IMR-90 (cell line): Measurements from ENCODE around the gene AGMO. TPM values are rescaled to one million over a fixed set of nuclear protein-coding genes. Genes with fewer than 3 reads are reported as not detected.

Source experiments
- ATAC-seq: fragments of 200-7000 bp; cut with Tn5 transposase; 2 replicates; pipeline ENCODE4 v1.9.1; 2020; ENCODE audit warnings: low read depth, mild to moderate bottlenecking, moderate library complexity
- BruUV-seq: library from RNA; stranded (reverse); fragments of 400-500 nt; replicated peaks from 2 replicates; lab custom pipeline; 2021; lab: Mats Ljungman, UMichigan
- CTCF ChIA-PET: fragments of 300-600 bp; formaldehyde crosslinking; extraction: SDS; loops from one replicate; lab custom pipeline; 2021; ENCODE audit warnings: antibody characterized with exemption; lab: Yijun Ruan, JAX
- POLR2A ChIA-PET: fragments of 300-600 bp; sonication (Branson Sonifier 250); formaldehyde crosslinking; loops from one replicate; lab custom pipeline; 2022; ENCODE audit warnings: antibody characterized with exemption; ENCODE audit not compliant: unreplicated experiment; lab: Charles Lee
- DNase-seq: peaks from one replicate; pipeline ENCODE4 v3.0.0; 2013
- H2AFZ ChIP-seq: replicated peaks from 2 replicates; pipeline ENCODE3; 2013; ENCODE audit warnings: low read length, mild to moderate bottlenecking; ENCODE audit not compliant: poor library complexity
- H2AK5ac ChIP-seq: 2 replicates; pipeline ENCODE4 v1.6.1; 2013; ENCODE audit warnings: low read depth, low read length, inconsistent platforms
- H2AK9ac ChIP-seq: replicated peaks from 2 replicates; pipeline ENCODE3; 2013; ENCODE audit warnings: mild to moderate bottlenecking, low read depth, low read length, moderate library complexity; ENCODE audit not compliant: poor library complexity
- H2BK120ac ChIP-seq: 2 replicates; pipeline ENCODE4 v1.6.1; 2013; ENCODE audit warnings: low read depth, low read length, inconsistent platforms
- H2BK15ac ChIP-seq: 3 replicates; pipeline ENCODE4 v1.6.1; 2013; ENCODE audit warnings: low read depth, low read length, inconsistent platforms
- H2BK20ac ChIP-seq: 2 replicates; pipeline ENCODE4 v1.6.1; 2013; ENCODE audit warnings: low read depth, mild to moderate bottlenecking, inconsistent platforms, low read length, moderate library complexity
- H2BK5ac ChIP-seq: 2 replicates; pipeline ENCODE4 v1.6.1; 2013; ENCODE audit warnings: mild to moderate bottlenecking, low read depth, low read length, inconsistent platforms; ENCODE audit not compliant: poor library complexity, severe bottlenecking
- H3K14ac ChIP-seq: replicated peaks from 2 replicates; pipeline ENCODE4 v1.6.1; 2013; ENCODE audit warnings: low read depth, low read length, inconsistent platforms
- H3K18ac ChIP-seq: 2 replicates; pipeline ENCODE4 v1.6.1; 2013; ENCODE audit warnings: low read depth, low read length, control low read depth
- H3K23ac ChIP-seq: 2 replicates; pipeline ENCODE4 v1.6.1; 2013; ENCODE audit warnings: low read depth, low read length, inconsistent platforms
- H3K27ac ChIP-seq: 2 replicates; pipeline ENCODE4 v1.5.1; 2013; ENCODE audit warnings: mild to moderate bottlenecking, control low read depth, low read length; ENCODE audit not compliant: insufficient read depth
- H3K27me3 ChIP-seq: 2 replicates; pipeline ENCODE4 v1.6.1; 2013; ENCODE audit warnings: low read length; ENCODE audit not compliant: control insufficient read depth, insufficient read depth
- H3K36me3 ChIP-seq: 2 replicates; pipeline ENCODE4 v1.6.1; 2013; ENCODE audit warnings: low read length, mixed read lengths; ENCODE audit not compliant: control insufficient read depth, insufficient read depth
- H3K4ac ChIP-seq: 2 replicates; pipeline ENCODE4 v1.6.1; 2013; ENCODE audit warnings: low read depth, low read length, inconsistent platforms
- H3K4me1 ChIP-seq: 2 replicates; pipeline ENCODE4 v1.6.1; 2013; ENCODE audit warnings: low read length, mixed read lengths; ENCODE audit not compliant: control insufficient read depth, insufficient read depth
- H3K4me2 ChIP-seq: 2 replicates; pipeline ENCODE4 v1.6.1; 2013; ENCODE audit warnings: low read depth, mild to moderate bottlenecking, control low read depth, low read length, moderate library complexity
- H3K4me3 ChIP-seq: 2 replicates; pipeline ENCODE4 v1.5.1; 2013; ENCODE audit warnings: low read depth, mild to moderate bottlenecking, control low read depth, low read length, moderate library complexity; ENCODE audit not compliant: insufficient read depth
- H3K56ac ChIP-seq: 2 replicates; pipeline ENCODE4 v1.6.1; 2013; ENCODE audit warnings: low read length, inconsistent platforms; ENCODE audit not compliant: insufficient read depth; ENCODE audit errors: extremely low read depth
- H3K79me1 ChIP-seq, 2 experiments: 2 replicates each; pipeline ENCODE4 v1.6.1; 2013; ENCODE audit warnings: low read length in 2 of 2, inconsistent platforms in 1 of 2, low read depth in 1 of 2
- H3K9ac ChIP-seq: 2 replicates; pipeline ENCODE4 v1.6.1; 2013; ENCODE audit warnings: low read depth, low read length, control low read depth
- H3K9me1 ChIP-seq: 2 replicates; pipeline ENCODE4 v1.6.1; 2013; ENCODE audit warnings: low read length, inconsistent platforms; ENCODE audit not compliant: insufficient read depth
- H3K9me3 ChIP-seq: 2 replicates; pipeline ENCODE4 v1.6.1; 2013; ENCODE audit warnings: low read length; ENCODE audit not compliant: control insufficient read depth, insufficient read depth
- H4K20me1 ChIP-seq: 2 replicates; pipeline ENCODE4 v1.6.1; 2013; ENCODE audit warnings: low read length, inconsistent platforms; ENCODE audit not compliant: insufficient read depth
- H4K5ac ChIP-seq: 2 replicates; pipeline ENCODE4 v1.6.1; 2013; ENCODE audit warnings: mild to moderate bottlenecking, low read depth, low read length, control low read depth
- H4K8ac ChIP-seq, 2 experiments: 2 replicates each; pipeline ENCODE4 v1.6.1; 2013; ENCODE audit warnings: low read depth in 2 of 2, low read length in 2 of 2, control low read depth in 1 of 2, inconsistent platforms in 1 of 2
- H4K91ac ChIP-seq: 2 replicates; pipeline ENCODE4 v1.6.1; 2013; ENCODE audit warnings: low read depth, low read length, inconsistent platforms; ENCODE audit not compliant: insufficient read depth
- BHLHE40 ChIP-seq: fragments of 150-350 bp; IDR thresholded peaks from 2 replicates; pipeline ENCODE4 v1.6.1; 2016; ENCODE audit warnings: mild to moderate bottlenecking, low read depth, low read length
- CEBPB ChIP-seq: IDR thresholded peaks from 2 replicates; pipeline ENCODE4 v1.6.1; 2012; ENCODE audit warnings: low read depth, low read length, improper control_type of control experiment
- MXI1 ChIP-seq: IDR thresholded peaks from 2 replicates; pipeline ENCODE4 v1.6.1; 2012; ENCODE audit warnings: low read depth, mild to moderate bottlenecking, low read length, moderate library complexity, borderline replicate concordance
- USF2 ChIP-seq: fragments of 150-350 bp; IDR thresholded peaks from 2 replicates; pipeline ENCODE4 v1.6.1; 2017; ENCODE audit warnings: mild to moderate bottlenecking, antibody characterized with exemption, low read length, low read depth
- WGBS, 2 experiments: methylation state at CpG; one replicate each; pipeline versions ENCODE4 v1.1.5 to v1.1.7; 2013; ENCODE audit warnings: missing lambda C conversion rate in 2 of 2; ENCODE audit not compliant: insufficient read length in 1 of 2; ENCODE audit errors: extremely low coverage in 2 of 2; 5-methylcytosine and 5-hydroxymethylcytosine counted together
- dilution Hi-C: fragments of 300-500 bp; cut with HindIII; formaldehyde crosslinking; loops from one replicate; pipeline ENCODE4 v1.14.3; 2018; ENCODE audit warnings: low sequenced_read_pairs; ENCODE audit not compliant: unreplicated experiment
- in situ Hi-C: fragments of 300-500 bp; cut with MboI; formaldehyde crosslinking; loops from 3 replicates; pipeline ENCODE4 v1.14.3; 2019; ENCODE audit warnings: low sequenced_read_pairs, inconsistent platforms, mixed read lengths
- intact Hi-C: fragments of 100-400 bp; cut with micrococcal nuclease; formaldehyde crosslinking; loops from 2 replicates; pipeline ENCODE4 v1.10.0; 2022
- polyA plus RNA-seq, 3 experiments: library from polyadenylated mRNA; depleted of rRNA; stranded (reverse); fragments of >200 nt; gene quantifications; 2 replicates each; pipeline ENCODE4 v1.2.3, GENCODE V29; 2012; ENCODE audit warnings: low replicate concordance in 1 of 3
- total RNA-seq: library from RNA; depleted of rRNA; stranded (reverse); fragments of >200 nt; gene quantifications from 2 replicates; pipeline ENCODE4 v1.2.3, GENCODE V29; 2012
- TF ChIP-seq, protein P1 (sequence below): conservative IDR thresholded peaks from 2 replicates; pipeline ENCODE4 v1.5.1; 2012; ENCODE audit warnings: mild to moderate bottlenecking, low read depth, low read length, improper control_type of control experiment

The AGMO gene
- total and polyA plus RNA-seq, 2 of the 4 experiments (the other 2 are of a cell fraction): not detected

GRCh38 chr7:15327001-15327400 lies 234.8 kb downstream of the AGMO start:
- POLR2A ChIA-PET: no interaction called here
- no peak overlapping the region for H3K14ac ChIP-seq
- H3K36me3 ChIP-seq: no peaks in the 10 kb centered on the region
- no peak overlapping the region for H3K56ac ChIP-seq
- DNase-seq (no peak), ATAC-seq (no peak)
- no peak overlapping the region for H3K18ac ChIP-seq
- CTCF ChIA-PET: interaction anchor here (0.9 to 1.7 kb wide), 3 partner anchors 12 to 741 kb away, joined by 3 to 7 read pairs (median 3); no protein-coding TSS in a partner anchor
- H2AFZ ChIP-seq: no peak overlapping the region
- no peak overlapping the region for H3K27ac ChIP-seq
- H3K9ac ChIP-seq: no peak overlapping the region
- no peak overlapping the region for H4K5ac ChIP-seq
- H3K27me3 ChIP-seq: no peaks in the 10 kb centered on the region; the same call in 1 of the 2 replicates
- no peak overlapping the region for H2BK20ac ChIP-seq
- H3K9me1 ChIP-seq: no peaks in the 10 kb centered on the region
- H3K4me3 ChIP-seq: no peak overlapping the region
- H3K9me3 ChIP-seq: no peaks in the 10 kb centered on the region
- intact Hi-C loops (no loop called here), in situ Hi-C loops (loop anchor here (10.0 kb wide), 1 partner anchor 398 kb away; no protein-coding TSS in a partner anchor), dilution Hi-C loops (no loop called here)
- H4K8ac ChIP-seq: no peak overlapping the region
- WGBS, 2 experiments: no CpG with 5 or more reads among the region's 4 CpGs
- no peak overlapping the region for H2BK120ac ChIP-seq
- no peak overlapping the region for H4K91ac ChIP-seq
- no TSS peak for BruUV-seq
- H3K4me1 ChIP-seq: no peaks in the 10 kb centered on the region
- no peak overlapping the region for H2BK15ac ChIP-seq
- H3K4me2 ChIP-seq: no peak overlapping the region
- no peak overlapping the region for H2AK9ac ChIP-seq
- no peak overlapping the region for H3K4ac ChIP-seq
- no peak for TF ChIP-seq MXI1
- TF ChIP-seq, protein P1, sequence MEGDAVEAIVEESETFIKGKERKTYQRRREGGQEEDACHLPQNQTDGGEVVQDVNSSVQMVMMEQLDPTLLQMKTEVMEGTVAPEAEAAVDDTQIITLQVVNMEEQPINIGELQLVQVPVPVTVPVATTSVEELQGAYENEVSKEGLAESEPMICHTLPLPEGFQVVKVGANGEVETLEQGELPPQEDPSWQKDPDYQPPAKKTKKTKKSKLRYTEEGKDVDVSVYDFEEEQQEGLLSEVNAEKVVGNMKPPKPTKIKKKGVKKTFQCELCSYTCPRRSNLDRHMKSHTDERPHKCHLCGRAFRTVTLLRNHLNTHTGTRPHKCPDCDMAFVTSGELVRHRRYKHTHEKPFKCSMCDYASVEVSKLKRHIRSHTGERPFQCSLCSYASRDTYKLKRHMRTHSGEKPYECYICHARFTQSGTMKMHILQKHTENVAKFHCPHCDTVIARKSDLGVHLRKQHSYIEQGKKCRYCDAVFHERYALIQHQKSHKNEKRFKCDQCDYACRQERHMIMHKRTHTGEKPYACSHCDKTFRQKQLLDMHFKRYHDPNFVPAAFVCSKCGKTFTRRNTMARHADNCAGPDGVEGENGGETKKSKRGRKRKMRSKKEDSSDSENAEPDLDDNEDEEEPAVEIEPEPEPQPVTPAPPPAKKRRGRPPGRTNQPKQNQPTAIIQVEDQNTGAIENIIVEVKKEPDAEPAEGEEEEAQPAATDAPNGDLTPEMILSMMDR: no peak
- TF ChIP-seq BHLHE40: no peak
- TF ChIP-seq USF2: no peak
- TF ChIP-seq CEBPB: no peak
- no peak overlapping the region for H3K23ac ChIP-seq
- H2AK5ac ChIP-seq: no peak overlapping the region
- no peaks in the 10 kb centered on the region for H4K20me1 ChIP-seq
- H2BK5ac ChIP-seq: no peak overlapping the region
- H3K79me1 ChIP-seq: no peaks in the 10 kb centered on the region
